ENCODE measurements around the gene CLMN.

- no peak for TF ChIP-seq EZH2 (IDR thresholded peaks at IDR 0.05)
- TF ChIP-seq POLR2AphosphoS5 (IDR thresholded peaks at IDR 0.05; ENCODE audit: borderline replicate concordance, low read depth, low read length) = no peak
These were observed 6.0 kb downstream of the CLMN start for GRCh38 chr14:95313707-95314106.
